ENCODE data around the gene PLXDC1.

- TF ChIP-seq CTCF (IDR thresholded peaks at IDR 0.05; ENCODE audit: low read depth, low read length) = no peak
- TF ChIP-seq EZH2phosphoT487 (IDR thresholded peaks at IDR 0.05; ENCODE audit: low read depth) = no peak
These were observed 26.1 kb downstream of the PLXDC1 start for GRCh38 chr17:39125143-39125875.
